K562 (cell line): ENCODE data around the gene ESPL1. TPM values are rescaled to one million over a fixed set of nuclear protein-coding genes. Genes with fewer than 3 reads are reported as not detected.

Experiments used
- ATF7 ChIP-seq: fragments of 450-650 bp; IDR thresholded peaks from 2 replicates; pipeline ENCODE4 v1.7.1; 2014; ENCODE audit warnings: mild to moderate bottlenecking, moderate library complexity
- BHLHE40 ChIP-seq: IDR thresholded peaks from 2 replicates; pipeline ENCODE4 v1.6.1; 2011; ENCODE audit warnings: low read length, improper control_type of control experiment
- HDAC1 ChIP-seq, 2 experiments: fragments of 450-650 bp; IDR thresholded peaks; 2 replicates each; pipeline ENCODE4 v1.6.1; 2016 to 2017; ENCODE audit warnings: inconsistent platforms in 1 of 2, mild to moderate bottlenecking in 1 of 2, moderate library complexity in 1 of 2
- HNRNPUL1 ChIP-seq: fragments of 200-400 bp; formaldehyde crosslinking; IDR thresholded peaks from 2 replicates; pipeline ENCODE4 v1.6.1; 2017; ENCODE audit warnings: low read length
- ID3 ChIP-seq, 2 experiments: fragments of 250-450 bp in 1 of 2; fragments of 450-650 bp in 1 of 2; sonication (Bioruptor Pico) in 1 of 2; IDR thresholded peaks; 2 replicates each; pipeline versions ENCODE4 v1.6.1 to v1.8.0; 2016 to 2021; ENCODE audit warnings: mild to moderate bottlenecking in 2 of 2, moderate library complexity in 2 of 2, missing compliant biosample characterization in 1 of 2, missing genetic modification characterization in 1 of 2
- MCM5 ChIP-seq: fragments of 450-650 bp; IDR thresholded peaks from 2 replicates; pipeline ENCODE4 v1.6.1; 2016; ENCODE audit warnings: low read depth
- OTX1 ChIP-seq: fragments of 450-650 bp; formaldehyde crosslinking; IDR thresholded peaks from 2 replicates; pipeline ENCODE4 v1.4.0; 2022; ENCODE audit warnings: mild to moderate bottlenecking
- PRMT5 ChIP-seq: sonication (generic); formaldehyde crosslinking; IDR thresholded peaks from 2 replicates; pipeline ENCODE4 v1.5.0; 2020; ENCODE audit warnings: missing genetic modification reagents
- SMARCB1 ChIP-seq: IDR thresholded peaks from 2 replicates; pipeline ENCODE4 v1.6.1; 2011; ENCODE audit warnings: improper control_type of control experiment, low read depth; ENCODE audit not compliant: insufficient read length
- TEAD2 ChIP-seq: fragments of 450-650 bp; IDR thresholded peaks from 2 replicates; pipeline ENCODE4 v1.6.1; 2016; ENCODE audit warnings: missing genetic modification characterization, control low read depth, missing compliant biosample characterization
- polyA plus RNA-seq, 8 experiments: library from polyadenylated mRNA; depleted of rRNA in 4 of 8; stranded (reverse) in 5 of 8; unstranded in 3 of 8; fragments of >200 nt; fragmentation: Nextera tagmentation in 2 of 8; fragmentation: Illumina TruSeq in 1 of 8; extraction: Ambion mirVana in 2 of 8; extraction: Trizol in 1 of 8; gene quantifications; 2 replicates each; pipeline versions ENCODE4 v1.2.1 to v1.2.3, GENCODE V29; 2011 to 2014; ENCODE audit warnings: inconsistent platforms in 1 of 8, missing spikeins in 1 of 8
- total RNA-seq, 7 experiments: library from RNA; depleted of rRNA in 6 of 7; stranded (reverse); fragments of >200 nt in 6 of 7; fragmentation: Illumina TruSeq in 2 of 7; extraction: Trizol in 2 of 7; gene quantifications; 2 replicates each; pipeline versions ENCODE4 v1.2.1 to v1.2.3, GENCODE V29; 2011 to 2021; ENCODE audit warnings: low replicate concordance in 1 of 7
- TF ChIP-seq, protein P1 (sequence below), 2 experiments: fragments of 450-650 bp; formaldehyde crosslinking in 1 of 2; IDR thresholded peaks; 2 replicates each; pipeline versions ENCODE4 v1.4.0 to v1.6.1; 2014 to 2020; ENCODE audit warnings: mild to moderate bottlenecking in 2 of 2, borderline replicate concordance in 1 of 2, low read depth in 1 of 2
- TF ChIP-seq, protein P2 (sequence below): sonication (generic); formaldehyde crosslinking; IDR thresholded peaks from 2 replicates; pipeline ENCODE4 v1.8.1; 2023; ENCODE audit warnings: mild to moderate bottlenecking, missing genetic modification reagents
- TF ChIP-seq, protein P3 (sequence below): IDR thresholded peaks from 3 replicates; pipeline ENCODE4 v1.6.1; 2011; ENCODE audit warnings: borderline replicate concordance, mild to moderate bottlenecking; ENCODE audit not compliant: insufficient read length, insufficient read depth

The ESPL1 gene
- total and polyA plus RNA-seq, 9 of the 15 experiments (the other 6 are each of a cell fraction or from before 2014, with no cell fraction given) = 1.2 to 55.0 (median 18.7) TPM

- TF ChIP-seq, protein P1, sequence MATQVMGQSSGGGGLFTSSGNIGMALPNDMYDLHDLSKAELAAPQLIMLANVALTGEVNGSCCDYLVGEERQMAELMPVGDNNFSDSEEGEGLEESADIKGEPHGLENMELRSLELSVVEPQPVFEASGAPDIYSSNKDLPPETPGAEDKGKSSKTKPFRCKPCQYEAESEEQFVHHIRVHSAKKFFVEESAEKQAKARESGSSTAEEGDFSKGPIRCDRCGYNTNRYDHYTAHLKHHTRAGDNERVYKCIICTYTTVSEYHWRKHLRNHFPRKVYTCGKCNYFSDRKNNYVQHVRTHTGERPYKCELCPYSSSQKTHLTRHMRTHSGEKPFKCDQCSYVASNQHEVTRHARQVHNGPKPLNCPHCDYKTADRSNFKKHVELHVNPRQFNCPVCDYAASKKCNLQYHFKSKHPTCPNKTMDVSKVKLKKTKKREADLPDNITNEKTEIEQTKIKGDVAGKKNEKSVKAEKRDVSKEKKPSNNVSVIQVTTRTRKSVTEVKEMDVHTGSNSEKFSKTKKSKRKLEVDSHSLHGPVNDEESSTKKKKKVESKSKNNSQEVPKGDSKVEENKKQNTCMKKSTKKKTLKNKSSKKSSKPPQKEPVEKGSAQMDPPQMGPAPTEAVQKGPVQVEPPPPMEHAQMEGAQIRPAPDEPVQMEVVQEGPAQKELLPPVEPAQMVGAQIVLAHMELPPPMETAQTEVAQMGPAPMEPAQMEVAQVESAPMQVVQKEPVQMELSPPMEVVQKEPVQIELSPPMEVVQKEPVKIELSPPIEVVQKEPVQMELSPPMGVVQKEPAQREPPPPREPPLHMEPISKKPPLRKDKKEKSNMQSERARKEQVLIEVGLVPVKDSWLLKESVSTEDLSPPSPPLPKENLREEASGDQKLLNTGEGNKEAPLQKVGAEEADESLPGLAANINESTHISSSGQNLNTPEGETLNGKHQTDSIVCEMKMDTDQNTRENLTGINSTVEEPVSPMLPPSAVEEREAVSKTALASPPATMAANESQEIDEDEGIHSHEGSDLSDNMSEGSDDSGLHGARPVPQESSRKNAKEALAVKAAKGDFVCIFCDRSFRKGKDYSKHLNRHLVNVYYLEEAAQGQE (IDR thresholded peaks at IDR 0.05; ENCODE audit: borderline replicate concordance) = peak; percentile 63
- TF ChIP-seq, protein P1 (CRISPR knock-in tag; IDR thresholded peaks at IDR 0.05; ENCODE audit: low read depth) = 0 out of 2 replicates have a peak, but pooled peaks have one; percentile 59
- TF ChIP-seq BHLHE40 (0 out of 2 replicates have a peak, but pooled peaks have one; percentile 4), MCM5 (no peak), ATF7 (peak; percentile 62; the same call in 1 of the 2 replicates), SMARCB1 (no peak), HNRNPUL1 (no peak), HDAC1 (IDR thresholded peaks at IDR 0.05) (peak in 1 of 2 experiments; percentile 98; a peak in 3 of 4 replicates), TEAD2 (tag) (no peak), ID3 (CRISPR knock-in tag; IDR thresholded peaks at IDR 0.05) (no peak), ID3 (tag; IDR thresholded peaks at IDR 0.05) (0 out of 2 replicates have a peak, but pooled peaks have one; percentile 34), PRMT5 (no peak), OTX1 (0 out of 2 replicates have a peak, but pooled peaks have one; percentile 53)
- TF ChIP-seq, protein P2, sequence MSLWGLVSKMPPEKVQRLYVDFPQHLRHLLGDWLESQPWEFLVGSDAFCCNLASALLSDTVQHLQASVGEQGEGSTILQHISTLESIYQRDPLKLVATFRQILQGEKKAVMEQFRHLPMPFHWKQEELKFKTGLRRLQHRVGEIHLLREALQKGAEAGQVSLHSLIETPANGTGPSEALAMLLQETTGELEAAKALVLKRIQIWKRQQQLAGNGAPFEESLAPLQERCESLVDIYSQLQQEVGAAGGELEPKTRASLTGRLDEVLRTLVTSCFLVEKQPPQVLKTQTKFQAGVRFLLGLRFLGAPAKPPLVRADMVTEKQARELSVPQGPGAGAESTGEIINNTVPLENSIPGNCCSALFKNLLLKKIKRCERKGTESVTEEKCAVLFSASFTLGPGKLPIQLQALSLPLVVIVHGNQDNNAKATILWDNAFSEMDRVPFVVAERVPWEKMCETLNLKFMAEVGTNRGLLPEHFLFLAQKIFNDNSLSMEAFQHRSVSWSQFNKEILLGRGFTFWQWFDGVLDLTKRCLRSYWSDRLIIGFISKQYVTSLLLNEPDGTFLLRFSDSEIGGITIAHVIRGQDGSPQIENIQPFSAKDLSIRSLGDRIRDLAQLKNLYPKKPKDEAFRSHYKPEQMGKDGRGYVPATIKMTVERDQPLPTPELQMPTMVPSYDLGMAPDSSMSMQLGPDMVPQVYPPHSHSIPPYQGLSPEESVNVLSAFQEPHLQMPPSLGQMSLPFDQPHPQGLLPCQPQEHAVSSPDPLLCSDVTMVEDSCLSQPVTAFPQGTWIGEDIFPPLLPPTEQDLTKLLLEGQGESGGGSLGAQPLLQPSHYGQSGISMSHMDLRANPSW (CRISPR knock-in tag) = peak; percentile 64; the same call in 1 of the 2 replicates
- TF ChIP-seq, protein P3, sequence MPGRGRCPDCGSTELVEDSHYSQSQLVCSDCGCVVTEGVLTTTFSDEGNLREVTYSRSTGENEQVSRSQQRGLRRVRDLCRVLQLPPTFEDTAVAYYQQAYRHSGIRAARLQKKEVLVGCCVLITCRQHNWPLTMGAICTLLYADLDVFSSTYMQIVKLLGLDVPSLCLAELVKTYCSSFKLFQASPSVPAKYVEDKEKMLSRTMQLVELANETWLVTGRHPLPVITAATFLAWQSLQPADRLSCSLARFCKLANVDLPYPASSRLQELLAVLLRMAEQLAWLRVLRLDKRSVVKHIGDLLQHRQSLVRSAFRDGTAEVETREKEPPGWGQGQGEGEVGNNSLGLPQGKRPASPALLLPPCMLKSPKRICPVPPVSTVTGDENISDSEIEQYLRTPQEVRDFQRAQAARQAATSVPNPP = no peak
These were observed at the start of gene ESPL1 (continued) for GRCh38 chr12:53267999-53268629.
